Activated T-cell treated with anti-CD3 and anti-CD28 coated beads, Interleukin-2, amount 50 U/mL, for 4 hours (primary cell): ENCODE data around the gene DIO3. TPM values are rescaled to one million over a fixed set of nuclear protein-coding genes. Genes with fewer than 3 reads are reported as not detected.

Experiments used
- ATAC-seq, 2 donors: fragments of 200-7000 bp; cut with Tn5 transposase; one replicate each; pipeline ENCODE4 v1.10.0; 2021
- DNase-seq: peaks from one replicate; pipeline ENCODE4 v3.0.0-alpha.2; 2020
- H3K27me3 Mint-ChIP-seq: one replicate; pipeline ENCODE4 v1.8.0; 2021; ENCODE audit warnings: low read depth, mixed read lengths
- H3K36me3 Mint-ChIP-seq: one replicate; pipeline ENCODE4 v1.8.0; 2022; ENCODE audit warnings: mixed read lengths; ENCODE audit not compliant: insufficient read depth
- H3K4me1 Mint-ChIP-seq: one replicate; pipeline ENCODE4 v1.8.0; 2021; ENCODE audit warnings: low read depth, mixed read lengths
- H3K4me3 Mint-ChIP-seq: one replicate; pipeline ENCODE4 v1.8.0; 2021; ENCODE audit warnings: mild to moderate bottlenecking, moderate library complexity, mixed read lengths
- H3K9me3 Mint-ChIP-seq: one replicate; pipeline ENCODE4 v1.8.0; 2021; ENCODE audit warnings: mixed read lengths
- total RNA-seq, 3 donors: library from RNA; stranded (reverse); gene quantifications; one replicate each; pipeline ENCODE4 v1.2.1, GENCODE V29; 2021

The DIO3 gene
- not detected for total RNA-seq

- Mint-ChIP-seq H3K4me1 (peaks cover 7% of the 10 kb centered on the region), H3K9me3 (no peaks in the 10 kb centered on the region), H3K4me3 (no peak within 1 kb of the TSS), H3K27me3 (peaks cover 70% of the 10 kb centered on the region), H3K36me3 (no peaks in the 10 kb centered on the region)
- ATAC-seq (no peak), DNase-seq (no peak)
Measured at GRCh38 chr14:101561145-101561896, at the start of gene DIO3. TSS of gene DIO3 (plus strand) at chr14:101561495.

DNA sequence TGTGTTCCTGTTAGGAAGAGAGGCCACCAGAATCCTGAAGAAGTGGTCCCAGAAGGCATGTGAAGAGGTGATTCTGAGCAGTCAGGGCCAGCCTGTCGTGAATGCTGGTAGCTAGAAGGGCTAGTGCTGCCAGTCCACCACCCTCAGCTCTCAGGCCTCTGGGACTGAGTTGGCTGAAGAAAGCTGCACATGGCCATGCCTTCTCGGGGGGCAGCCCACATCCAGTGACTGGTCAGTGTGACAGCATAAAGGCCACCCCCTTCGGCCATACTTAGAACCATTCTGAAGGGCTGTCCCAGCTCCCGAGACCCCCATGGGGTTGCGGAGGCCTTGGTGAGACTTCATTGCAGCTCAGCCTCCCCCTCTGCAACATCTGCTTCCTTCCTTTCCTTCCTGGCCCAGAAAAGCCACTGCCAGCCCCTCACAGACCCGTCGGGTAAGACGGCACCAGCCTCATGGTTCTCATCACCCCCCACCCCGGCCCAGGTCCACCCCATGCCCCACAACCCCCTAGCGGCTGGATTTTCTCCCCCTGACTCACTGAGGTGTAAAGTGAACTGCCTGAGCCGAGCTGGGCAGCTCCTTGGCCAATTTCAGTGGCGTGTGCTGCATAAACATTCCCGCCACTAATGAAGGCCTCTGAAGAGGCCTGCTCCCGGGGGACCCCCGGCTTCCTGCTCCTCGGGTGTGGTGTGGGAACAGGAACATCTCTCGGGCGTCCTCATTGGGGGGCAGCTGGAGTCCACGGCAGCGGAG, 49.5 kb upstream of the DIO3 start:
- Mint-ChIP-seq H3K36me3 (no peaks in the 10 kb centered on the region), H3K27me3 (no peaks in the 10 kb centered on the region), H3K4me1 (no peaks in the 10 kb centered on the region), H3K9me3 (peaks cover 10% of the 10 kb centered on the region), H3K4me3 (no peak overlapping the region)
- DNase-seq: no peak
- ATAC-seq: no peak

DNA sequence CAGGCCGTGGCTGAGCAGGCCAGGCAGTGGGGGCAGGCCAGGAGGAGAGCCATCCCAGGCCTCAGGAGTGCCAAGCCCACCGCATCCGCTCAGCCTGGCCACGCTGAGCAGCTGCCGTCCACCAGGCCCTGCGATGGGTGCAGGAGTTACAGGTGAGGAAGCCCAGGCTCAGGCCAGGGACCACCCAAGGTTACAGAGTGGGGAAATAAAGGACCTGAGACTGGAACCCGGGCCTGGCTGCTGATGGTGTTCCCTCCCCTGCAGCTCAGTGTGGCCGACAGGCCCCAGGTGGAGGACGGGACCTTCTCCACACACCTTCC, 49.0 kb upstream of the DIO3 start:
- ATAC-seq (no peak), DNase-seq (no peak)
- Mint-ChIP-seq H3K4me3 (no peak overlapping the region), H3K4me1 (no peaks in the 10 kb centered on the region), H3K36me3 (no peaks in the 10 kb centered on the region), H3K9me3 (peaks cover 10% of the 10 kb centered on the region), H3K27me3 (no peaks in the 10 kb centered on the region)

DNA sequence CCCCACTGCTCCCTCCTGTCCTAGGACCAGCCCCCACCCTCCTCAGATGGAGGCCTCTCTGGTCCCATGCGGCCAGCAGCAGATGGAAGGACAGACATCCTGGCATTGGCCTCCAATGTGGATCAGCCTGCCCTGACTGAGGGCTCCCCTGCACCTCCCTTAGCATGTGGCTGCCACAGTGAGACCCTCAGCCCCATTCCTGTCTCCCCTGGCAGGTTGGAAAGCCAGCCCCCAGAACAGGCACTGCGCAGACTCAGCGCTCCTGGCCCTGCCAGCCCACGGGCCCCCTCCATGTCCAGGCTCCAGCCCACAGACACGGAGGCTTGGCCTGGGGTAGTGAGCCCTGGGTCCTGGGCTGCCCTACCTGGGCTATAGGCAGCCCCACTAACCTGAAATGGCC, 47.2 kb upstream of the DIO3 start:
- H3K4me1 Mint-ChIP-seq: no peaks in the 10 kb centered on the region
- H3K36me3 Mint-ChIP-seq: no peaks in the 10 kb centered on the region
- peaks cover 10% of the 10 kb centered on the region for H3K9me3 Mint-ChIP-seq
- DNase-seq (no peak), ATAC-seq (no peak)
- H3K4me3 Mint-ChIP-seq: no peak overlapping the region
- no peaks in the 10 kb centered on the region for H3K27me3 Mint-ChIP-seq

DNA sequence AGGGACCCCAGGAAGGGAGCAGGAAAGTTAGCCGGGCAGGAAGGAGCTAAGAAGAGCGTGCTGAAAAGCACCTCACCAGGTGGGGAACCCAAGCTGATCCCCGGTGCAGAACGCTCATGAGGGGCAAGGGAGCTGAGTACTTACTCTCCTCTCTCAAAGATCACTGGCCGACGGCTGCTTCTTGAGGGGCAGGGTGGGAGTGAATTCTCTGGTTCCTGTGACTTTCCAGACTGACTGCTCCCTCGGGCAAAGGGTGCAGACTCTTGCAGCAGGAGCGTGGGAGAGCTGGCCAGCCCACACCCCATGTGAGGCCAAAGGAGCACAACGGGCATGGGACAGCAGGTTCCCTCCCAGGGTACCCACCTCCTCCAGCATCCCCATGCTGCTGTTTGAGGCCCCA, 44.9 kb upstream of the DIO3 start:
- Mint-ChIP-seq H3K4me3 (no peak overlapping the region), H3K27me3 (no peaks in the 10 kb centered on the region), H3K36me3 (no peaks in the 10 kb centered on the region), H3K4me1 (no peaks in the 10 kb centered on the region), H3K9me3 (peaks cover 10% of the 10 kb centered on the region)
- DNase-seq (no peak), ATAC-seq (no peak)

GRCh38 chr14:101518611-101519473, 42.5 kb upstream of the DIO3 start:
- DNase-seq (no peak), ATAC-seq (no peak)
- Mint-ChIP-seq H3K36me3 (no peaks in the 10 kb centered on the region), H3K4me3 (no peak overlapping the region), H3K9me3 (peaks cover 10% of the 10 kb centered on the region), H3K4me1 (no peaks in the 10 kb centered on the region), H3K27me3 (peaks cover 3% of the 10 kb centered on the region)

- H3K36me3 Mint-ChIP-seq: no peaks in the 10 kb centered on the region
- no peaks in the 10 kb centered on the region for H3K4me1 Mint-ChIP-seq
Measured at GRCh38 chr14:101520621-101521472, 40.4 kb upstream of the DIO3 start.

GRCh38 chr14:101521473-101521915, 39.8 kb upstream of the DIO3 start:
- H3K9me3 Mint-ChIP-seq: no peaks in the 10 kb centered on the region
- no peaks in the 10 kb centered on the region for H3K36me3 Mint-ChIP-seq
- DNase-seq (no peak), ATAC-seq (no peak)
- H3K4me1 Mint-ChIP-seq: no peaks in the 10 kb centered on the region
- no peak overlapping the region for H3K4me3 Mint-ChIP-seq
- peaks cover 3% of the 10 kb centered on the region for H3K27me3 Mint-ChIP-seq

More at GRCh38 chr14:101520621-101521472, 40.4 kb upstream of the DIO3 start:
- no peak for DNase-seq
- Mint-ChIP-seq H3K4me3 (no peak overlapping the region), H3K9me3 (peaks cover 4% of the 10 kb centered on the region), H3K27me3 (peaks cover 3% of the 10 kb centered on the region)
- no peak for ATAC-seq

- Mint-ChIP-seq H3K4me1 (no peaks in the 10 kb centered on the region), H3K9me3 (no peaks in the 10 kb centered on the region), H3K36me3 (no peaks in the 10 kb centered on the region), H3K27me3 (peaks cover 7% of the 10 kb centered on the region), H3K4me3 (no peak overlapping the region)
- DNase-seq (no peak), ATAC-seq (no peak)
Measured at GRCh38 chr14:101521978-101522377, 39.3 kb upstream of the DIO3 start.

- peaks cover 9% of the 10 kb centered on the region for H3K4me1 Mint-ChIP-seq
- H3K36me3 Mint-ChIP-seq: no peaks in the 10 kb centered on the region
- no peak overlapping the region for H3K4me3 Mint-ChIP-seq
- no peak for DNase-seq
- H3K9me3 Mint-ChIP-seq: no peaks in the 10 kb centered on the region
- ATAC-seq: no peak
- H3K27me3 Mint-ChIP-seq: peaks cover 16% of the 10 kb centered on the region
Measured at GRCh38 chr14:101525640-101526527, 35.4 kb upstream of the DIO3 start.

GRCh38 chr14:101527987-101528386, 33.3 kb upstream of the DIO3 start:
- ATAC-seq: no peak
- DNase-seq: no peak
- Mint-ChIP-seq H3K9me3 (no peaks in the 10 kb centered on the region), H3K4me1 (peaks cover 9% of the 10 kb centered on the region), H3K36me3 (no peaks in the 10 kb centered on the region), H3K27me3 (peaks cover 16% of the 10 kb centered on the region), H3K4me3 (no peak overlapping the region)

- peaks cover 9% of the 10 kb centered on the region for H3K4me1 Mint-ChIP-seq
- no peak for DNase-seq
- no peak overlapping the region for H3K4me3 Mint-ChIP-seq
- peaks cover 13% of the 10 kb centered on the region for H3K27me3 Mint-ChIP-seq
- no peak for ATAC-seq
- H3K9me3 Mint-ChIP-seq: no peaks in the 10 kb centered on the region
- no peaks in the 10 kb centered on the region for H3K36me3 Mint-ChIP-seq
Measured at GRCh38 chr14:101529079-101529478, 32.2 kb upstream of the DIO3 start.

DNA sequence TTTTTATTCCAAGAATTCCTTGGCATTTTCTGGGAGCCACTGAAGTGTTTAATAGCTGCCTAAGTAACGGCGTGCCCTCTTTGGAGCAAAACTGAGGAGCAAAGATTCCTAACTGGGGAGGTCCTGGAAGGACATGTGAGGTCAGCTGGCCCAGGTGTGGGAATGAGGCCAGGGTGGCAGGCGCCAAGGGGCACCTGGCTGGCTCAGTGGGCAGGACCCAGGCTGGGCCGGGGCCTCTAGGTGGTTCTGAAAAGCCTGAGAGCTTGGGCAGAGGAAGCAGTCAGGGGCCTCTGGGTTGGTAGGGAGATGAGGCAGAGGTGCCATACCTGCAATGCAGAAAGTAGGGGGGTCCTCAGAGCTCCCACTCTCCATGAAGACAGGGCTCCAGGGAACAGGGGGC, 27.1 kb upstream of the DIO3 start:
- Mint-ChIP-seq H3K9me3 (no peaks in the 10 kb centered on the region), H3K36me3 (no peaks in the 10 kb centered on the region), H3K4me1 (peaks cover 27% of the 10 kb centered on the region), H3K27me3 (peaks cover 14% of the 10 kb centered on the region), H3K4me3 (no peak overlapping the region)
- DNase-seq (no peak), ATAC-seq (no peak)
